RPMI7951 (cell line): Measurements from ENCODE around the gene ACTBL2. TPM values are rescaled to one million over a fixed set of nuclear protein-coding genes. Genes with fewer than 3 reads are reported as not detected.
A peak's percentile ranks its signal among the peaks of the same experiment; 100 is the strongest.

Experiments used
- DNase-seq: peaks from one replicate; pipeline ENCODE4 v3.0.0-alpha.2; 2012; ENCODE audit warnings: low read depth
- total RNA-seq: library from RNA; depleted of rRNA; stranded (reverse); fragments of >200 nt; shearing (Covaris generic); gene quantifications from 2 replicates; pipeline ENCODE4 v1.2.3, GENCODE V29; 2014

The ACTBL2 gene
- total RNA-seq, 1 experiment from 2014 or later: 0.24 TPM

- DNase-seq: peak; percentile 49
Measured at GRCh38 chr5:57448751-57449150, 33.9 kb downstream of the ACTBL2 start.

DNA sequence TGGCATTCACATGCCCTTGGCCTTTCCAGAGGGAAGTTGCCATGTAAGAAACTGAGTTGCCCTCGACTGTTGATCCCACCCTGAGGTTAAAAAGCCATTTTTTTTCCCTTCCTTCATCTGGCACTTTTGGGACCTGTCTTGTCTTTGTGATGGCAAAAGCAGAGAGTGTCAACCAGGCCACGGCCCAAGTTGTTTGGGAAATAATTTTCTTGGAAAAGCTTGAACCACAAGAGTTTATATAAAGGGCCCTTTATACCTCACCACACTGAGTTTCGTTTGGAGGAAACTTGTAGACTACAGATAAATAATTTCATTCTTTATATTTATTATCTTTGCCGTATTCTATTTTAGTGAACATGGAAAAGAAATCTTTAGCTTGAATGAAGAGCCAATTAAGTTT is 34.3 kb downstream of the ACTBL2 start:
- no peak for DNase-seq

GRCh38 chr5:57447658-57448057 is 35.0 kb downstream of the ACTBL2 start:
- no peak for DNase-seq

DNA sequence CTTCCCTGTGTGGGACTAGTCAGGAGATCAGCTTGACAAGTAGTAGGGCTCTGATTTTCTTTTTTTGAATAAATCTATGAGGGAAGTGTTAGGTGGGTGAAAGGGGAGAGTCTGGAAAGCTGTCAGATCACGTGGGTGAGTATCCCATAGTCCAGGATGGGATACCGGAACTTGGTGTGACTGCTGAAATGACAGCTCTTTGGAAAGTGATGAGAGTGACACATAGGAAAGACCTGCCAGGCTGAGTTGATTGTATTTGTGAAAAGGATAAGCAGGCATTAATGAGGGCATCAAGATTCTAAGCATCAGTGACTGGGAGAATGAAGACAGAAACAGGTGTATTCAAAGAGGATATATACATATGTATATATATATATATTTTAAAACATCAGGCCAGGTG is 35.6 kb downstream of the ACTBL2 start:
- no peak for DNase-seq

DNA sequence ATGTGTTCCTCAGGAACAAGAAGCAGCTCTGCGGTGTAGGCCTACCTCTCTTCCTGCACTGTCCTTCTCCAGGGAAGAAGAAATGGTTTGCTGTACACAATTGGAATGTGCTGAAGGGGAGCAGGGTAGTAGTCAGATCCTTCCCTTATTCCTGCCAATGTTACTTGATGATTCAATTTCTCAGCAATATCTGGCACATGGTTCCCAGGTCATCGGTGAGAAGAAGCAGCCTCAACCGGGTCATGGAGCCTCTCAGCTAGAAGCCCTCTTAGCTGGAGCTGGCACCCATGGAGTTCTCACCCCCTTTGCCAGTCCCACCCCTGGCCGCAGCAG is 36.9 kb downstream of the ACTBL2 start:
- no peak for DNase-seq

- DNase-seq: no peak
Measured at GRCh38 chr5:57445006-57445704, 37.5 kb downstream of the ACTBL2 start.

GRCh38 chr5:57442080-57442839 is 40.4 kb downstream of the ACTBL2 start:
- peak; percentile 97 for DNase-seq

DNA sequence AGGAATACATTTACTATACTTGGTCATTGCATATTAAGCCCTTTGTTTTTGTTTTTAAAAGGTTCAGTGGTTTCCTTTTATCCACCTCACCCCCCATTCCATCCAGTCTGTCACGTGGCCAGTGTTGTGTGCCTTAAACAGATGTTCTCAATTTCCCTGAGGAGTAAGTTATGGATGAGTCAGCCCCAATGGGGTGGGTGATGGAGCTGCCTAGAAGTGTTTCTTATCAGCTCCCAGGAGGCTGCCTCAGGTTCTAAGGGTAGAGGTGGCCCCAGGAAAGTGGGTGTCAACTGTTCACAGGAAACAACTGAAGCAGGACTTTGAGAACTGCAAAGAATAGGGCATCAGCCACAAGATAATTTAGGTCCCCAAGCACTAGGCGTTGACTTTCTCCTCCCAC is 41.1 kb downstream of the ACTBL2 start:
- peak; percentile 99 for DNase-seq

DNA sequence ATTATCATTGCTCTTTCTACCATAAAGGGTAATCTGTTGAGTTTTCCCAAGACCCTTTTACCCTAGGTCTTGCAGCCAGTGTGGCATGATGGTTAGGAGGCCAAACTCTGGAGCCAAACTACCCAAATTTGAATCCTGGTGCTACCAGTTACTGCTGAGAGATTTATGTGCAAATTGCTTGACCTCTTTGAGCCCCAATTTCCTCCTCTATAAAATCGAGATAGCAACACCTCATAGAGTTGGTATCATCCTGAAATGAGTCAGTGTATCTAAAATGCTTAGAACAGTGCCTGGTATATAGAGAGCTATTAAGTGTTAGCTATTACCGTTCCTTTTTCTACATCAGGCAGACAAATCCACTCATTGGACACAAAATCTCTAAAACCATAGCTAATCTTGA is 43.0 kb downstream of the ACTBL2 start:
- DNase-seq: no peak

- no peak for DNase-seq
Measured at GRCh38 chr5:57437976-57438805, 44.4 kb downstream of the ACTBL2 start.

- no peak for DNase-seq
Measured at GRCh38 chr5:57436586-57436985, 46.0 kb downstream of the ACTBL2 start.

- peak; percentile 85 for DNase-seq
Measured at GRCh38 chr5:57435701-57436134, 46.9 kb downstream of the ACTBL2 start.

DNA sequence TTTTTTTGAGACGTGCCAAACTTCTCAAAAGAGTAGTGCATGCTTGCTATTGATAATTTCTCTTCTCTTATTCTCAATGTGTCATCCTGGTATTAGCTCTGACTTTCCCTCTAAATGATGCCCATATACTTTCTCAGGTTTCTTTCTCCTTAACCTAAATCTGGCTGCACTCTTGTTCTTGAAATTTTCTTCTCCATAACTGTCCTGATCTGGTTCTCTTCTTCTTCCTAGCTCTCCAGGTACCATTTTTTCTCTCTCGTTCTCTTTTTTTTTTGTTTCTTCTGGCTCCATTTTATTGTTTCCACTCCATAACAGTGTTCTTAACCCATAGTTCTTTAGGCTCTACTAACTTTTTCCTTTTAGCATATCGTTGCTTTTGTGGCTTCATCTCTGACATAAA is 47.9 kb downstream of the ACTBL2 start:
- no peak for DNase-seq

GRCh38 chr5:57434227-57434640 is 48.4 kb downstream of the ACTBL2 start:
- no peak for DNase-seq

DNA sequence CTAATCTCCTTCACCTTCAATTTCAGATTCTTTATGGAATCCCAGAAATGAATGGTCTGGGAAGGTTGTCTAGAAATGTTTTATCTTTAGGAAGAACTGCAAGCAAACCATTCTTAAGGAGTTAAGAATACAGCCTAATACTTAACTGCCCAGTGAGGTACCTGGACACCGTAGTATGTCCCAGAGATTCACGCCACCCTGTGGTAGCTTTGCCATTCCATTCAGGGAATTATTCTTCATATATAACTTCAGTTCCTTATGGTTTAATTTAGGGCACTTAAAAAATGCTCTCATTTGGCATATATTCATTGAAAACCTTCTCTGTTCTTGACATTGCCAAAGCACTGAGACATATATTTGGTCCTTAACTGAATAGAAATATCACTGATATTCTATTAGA is 49.7 kb downstream of the ACTBL2 start:
- DNase-seq: no peak

DNA sequence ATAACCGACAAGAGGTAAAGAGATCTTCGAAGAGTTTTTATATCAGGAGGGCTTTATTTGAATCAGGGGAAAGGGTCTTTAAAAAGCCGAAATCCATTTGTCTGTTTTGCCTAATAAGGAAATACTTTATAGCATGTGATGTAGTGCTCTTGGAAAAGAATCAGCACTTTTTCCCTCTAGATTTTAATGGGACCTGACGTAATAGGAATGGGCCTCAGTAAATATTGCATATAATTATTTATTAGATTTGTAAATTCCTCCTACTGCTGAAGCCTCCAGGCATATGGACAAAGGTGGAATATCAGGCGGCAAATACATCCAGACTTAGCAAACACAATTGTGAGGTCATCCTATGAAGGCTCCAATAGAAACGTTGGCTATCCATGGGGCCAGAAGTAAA is 50.9 kb downstream of the ACTBL2 start:
- DNase-seq: no peak
